Activated CD4-positive, alpha-beta T cell treated with anti-CD3 and anti-CD28 coated beads, Interleukin-2, amount 10 ng/mL, durations not matched to agents 24 days and 14 days (primary cell): Measurements from ENCODE around the gene LINC00632. TPM values are rescaled to one million over a fixed set of nuclear protein-coding genes. Genes with fewer than 3 reads are reported as not detected.

ENCODE experiments used
- DNase-seq: peaks from one replicate; pipeline ENCODE4 v3.0.0; 2022
- H3K27ac Mint-ChIP-seq: one replicate; pipeline ENCODE4 v1.8.0; 2022; ENCODE audit warnings: mild to moderate bottlenecking, mixed read lengths
- H3K27me3 Mint-ChIP-seq: one replicate; pipeline ENCODE4 v1.8.0; 2022; ENCODE audit warnings: mixed read lengths
- H3K36me3 Mint-ChIP-seq: one replicate; pipeline ENCODE4 v1.8.0; 2022; ENCODE audit warnings: low read depth, mild to moderate bottlenecking, mixed read lengths
- H3K4me1 Mint-ChIP-seq: one replicate; pipeline ENCODE4 v1.8.0; 2021; ENCODE audit warnings: mixed read lengths
- H3K4me3 Mint-ChIP-seq: one replicate; pipeline ENCODE4 v1.8.0; 2022; ENCODE audit warnings: mild to moderate bottlenecking, moderate library complexity, mixed read lengths
- H3K9me3 Mint-ChIP-seq: one replicate; pipeline ENCODE4 v1.8.0; 2021; ENCODE audit warnings: mixed read lengths
- intact Hi-C: fragments of 100-400 bp; cut with micrococcal nuclease; formaldehyde crosslinking; loops from one replicate; pipeline ENCODE4 v1.15.1; 2023
- total RNA-seq: library from RNA; stranded (reverse); gene quantifications from 2 replicates; pipeline ENCODE4 v1.2.3, GENCODE V29; 2022

LINC00632 gene
- total RNA-seq, 1 donor from 2014 or later: 5.1 TPM

GRCh38 chrX:140724309-140724708 lies 14.8 kb downstream of the LINC00632 start:
- Mint-ChIP-seq H3K27me3 (no peaks in the 10 kb centered on the region), H3K9me3 (no peaks in the 10 kb centered on the region), H3K4me1 (no peaks in the 10 kb centered on the region), H3K27ac (no peak overlapping the region), H3K36me3 (no peaks in the 10 kb centered on the region), H3K4me3 (no peak overlapping the region)
- DNase-seq: no peak
- intact Hi-C loops: no loop called here

DNA sequence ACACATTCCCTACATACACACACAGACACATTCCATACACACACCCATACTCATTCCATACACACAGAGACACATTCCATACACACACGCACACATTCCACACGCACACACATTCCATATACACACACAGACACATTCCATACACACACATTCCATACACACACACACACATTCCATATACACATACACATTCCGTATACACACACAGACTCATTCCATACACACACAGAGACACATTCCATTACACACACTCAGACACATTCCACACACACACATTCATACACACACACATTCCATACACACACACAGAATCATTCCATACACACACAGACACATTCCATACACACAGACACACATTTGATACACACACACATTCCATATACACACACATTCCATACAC lies 15.2 kb downstream of the LINC00632 start:
- no peak for DNase-seq
- intact Hi-C loops: no loop called here
- Mint-ChIP-seq H3K27ac (no peak overlapping the region), H3K36me3 (no peaks in the 10 kb centered on the region), H3K4me3 (no peak overlapping the region), H3K27me3 (no peaks in the 10 kb centered on the region), H3K9me3 (no peaks in the 10 kb centered on the region), H3K4me1 (no peaks in the 10 kb centered on the region)

DNA sequence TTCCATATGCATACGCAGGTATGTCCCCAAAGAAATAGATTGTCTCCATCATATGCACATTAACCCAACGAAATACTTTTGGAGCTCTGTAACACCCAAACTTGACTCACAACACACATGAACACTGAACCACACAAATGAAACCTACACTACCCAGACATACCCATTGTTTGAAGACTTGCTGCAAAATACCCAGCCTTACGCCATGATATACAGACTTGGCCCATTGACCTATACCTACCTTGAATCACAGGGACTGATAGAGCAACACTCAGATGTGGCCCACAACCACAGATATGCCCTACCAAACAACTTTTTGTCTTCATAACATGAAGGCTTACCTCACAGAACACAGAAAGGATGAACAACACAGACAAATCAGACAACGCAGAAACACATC lies 15.9 kb downstream of the LINC00632 start:
- Mint-ChIP-seq H3K4me1 (no peaks in the 10 kb centered on the region), H3K36me3 (no peaks in the 10 kb centered on the region), H3K27me3 (no peaks in the 10 kb centered on the region), H3K4me3 (no peak overlapping the region), H3K9me3 (no peaks in the 10 kb centered on the region), H3K27ac (no peak overlapping the region)
- no peak for DNase-seq
- intact Hi-C loops: no loop called here

GRCh38 chrX:140733766-140734342 lies 24.3 kb downstream of the LINC00632 start:
- Mint-ChIP-seq H3K36me3 (no peaks in the 10 kb centered on the region), H3K27ac (no peak overlapping the region), H3K27me3 (no peaks in the 10 kb centered on the region), H3K4me1 (no peaks in the 10 kb centered on the region), H3K4me3 (no peak overlapping the region), H3K9me3 (no peaks in the 10 kb centered on the region)
- peak; percentile 56 for DNase-seq
- intact Hi-C loops: loop anchor here (2.0 to 5.0 kb wide), 3 partner anchors 37 to 677 kb away; no protein-coding TSS in a partner anchor

DNA sequence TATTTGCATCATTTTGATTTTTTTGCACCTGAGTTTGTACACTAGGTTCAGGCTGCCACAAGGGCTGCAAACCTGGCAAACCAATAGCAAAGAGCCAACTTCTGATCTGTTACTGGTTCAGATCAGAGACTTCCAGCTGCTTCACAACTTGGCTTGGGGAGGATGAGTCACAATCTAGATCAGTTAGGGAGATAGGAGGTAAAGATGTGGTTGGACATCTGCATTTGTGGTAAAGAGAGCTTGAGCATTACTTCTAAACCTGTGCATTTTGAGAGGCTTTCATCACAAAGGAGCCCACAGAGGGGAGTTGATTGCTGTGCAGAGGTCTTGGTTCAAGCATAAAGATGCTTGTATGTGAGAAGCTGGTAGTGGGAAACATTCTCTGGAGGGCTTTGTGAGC lies 34.5 kb downstream of the LINC00632 start:
- DNase-seq: peak; percentile 54
- H3K4me1 Mint-ChIP-seq: peaks cover 6% of the 10 kb centered on the region

GRCh38 chrX:140756941-140757340 lies 47.4 kb downstream of the LINC00632 start:
- no peak for DNase-seq
- H3K4me3 Mint-ChIP-seq: no peak overlapping the region
- intact Hi-C loops: no loop called here
- H3K4me1 Mint-ChIP-seq: no peaks in the 10 kb centered on the region
- H3K27me3 Mint-ChIP-seq: no peaks in the 10 kb centered on the region
- no peak overlapping the region for H3K27ac Mint-ChIP-seq
- no peaks in the 10 kb centered on the region for H3K36me3 Mint-ChIP-seq
- H3K9me3 Mint-ChIP-seq: no peaks in the 10 kb centered on the region

More for the DNA sequence above, 34.5 kb downstream of the LINC00632 start:
- Mint-ChIP-seq H3K27me3 (peaks cover 2% of the 10 kb centered on the region), H3K27ac (peak overlapping the region; percentile 32), H3K9me3 (no peaks in the 10 kb centered on the region), H3K4me3 (no peak overlapping the region), H3K36me3 (no peaks in the 10 kb centered on the region)
- intact Hi-C loops: no loop called here

DNA sequence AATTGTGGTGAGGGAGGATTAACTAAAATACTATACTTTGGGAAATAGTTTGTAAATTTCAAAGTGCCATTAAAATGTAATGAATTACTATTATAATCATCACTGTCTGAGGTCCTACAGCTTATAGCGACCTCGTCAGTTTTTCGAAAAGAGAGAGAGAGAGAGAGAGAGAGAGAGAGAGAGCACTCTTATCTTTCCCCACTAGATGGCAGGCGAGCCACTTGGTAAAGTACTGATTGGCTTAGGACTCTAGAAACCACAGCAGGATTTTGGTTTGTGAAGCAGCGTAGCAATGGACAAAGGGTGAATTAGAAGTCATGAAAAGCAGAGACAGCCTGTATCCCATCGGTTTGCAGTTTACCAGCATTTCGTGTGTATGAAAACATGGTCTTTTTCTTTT lies 52.5 kb downstream of the LINC00632 start:
- Mint-ChIP-seq H3K4me3 (no peak overlapping the region), H3K36me3 (no peaks in the 10 kb centered on the region), H3K9me3 (no peaks in the 10 kb centered on the region), H3K27ac (no peak overlapping the region), H3K4me1 (peaks cover 3% of the 10 kb centered on the region), H3K27me3 (peaks cover 14% of the 10 kb centered on the region)
- peak; percentile 74 for DNase-seq
- intact Hi-C loops: loop anchor here (10.0 kb wide), 1 partner anchor 153 kb away; no protein-coding TSS in a partner anchor

DNA sequence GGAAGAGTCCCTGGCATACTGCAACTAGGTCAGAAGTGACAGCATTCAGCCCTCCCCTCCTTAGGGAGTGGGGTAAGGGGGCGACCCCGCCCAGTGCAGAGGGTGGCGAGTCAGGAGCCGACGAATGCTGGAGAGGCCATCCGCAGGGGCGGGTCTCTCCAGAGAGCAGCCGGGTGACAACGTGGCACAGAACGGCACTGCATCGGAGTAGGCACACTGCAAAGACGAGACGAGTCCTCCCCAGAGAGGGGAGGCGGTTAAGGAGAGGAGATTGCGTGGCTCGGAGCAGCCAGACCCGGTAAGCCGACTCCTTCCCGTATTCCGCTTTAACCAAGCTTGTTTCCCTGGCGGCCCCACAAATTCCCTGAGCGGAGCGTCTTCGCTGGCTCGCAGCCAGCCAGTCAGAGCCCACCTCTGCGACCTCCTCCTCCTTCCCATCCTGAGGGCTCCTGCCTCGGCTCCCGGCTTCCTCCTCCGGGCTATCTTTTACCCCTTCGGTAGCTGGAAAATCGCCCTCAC lies 54.9 kb downstream of the LINC00632 start:
- Mint-ChIP-seq H3K4me1 (peaks cover 3% of the 10 kb centered on the region), H3K27me3 (peaks cover 14% of the 10 kb centered on the region), H3K4me3 (peak overlapping the region; percentile 56), H3K9me3 (no peaks in the 10 kb centered on the region), H3K36me3 (no peaks in the 10 kb centered on the region), H3K27ac (no peak overlapping the region)
- intact Hi-C loops: loop anchor here (10.0 kb wide), 1 partner anchor 150 kb away; no protein-coding TSS in a partner anchor
- DNase-seq: peak; percentile 55

GRCh38 chrX:140765043-140765784 lies 55.7 kb downstream of the LINC00632 start:
- peak overlapping the region; percentile 58 for H3K4me3 Mint-ChIP-seq
- H3K9me3 Mint-ChIP-seq: no peaks in the 10 kb centered on the region
- H3K27ac Mint-ChIP-seq: no peak overlapping the region
- DNase-seq: peak; percentile 49
- no peaks in the 10 kb centered on the region for H3K36me3 Mint-ChIP-seq
- H3K27me3 Mint-ChIP-seq: peaks cover 14% of the 10 kb centered on the region
- intact Hi-C loops: loop anchor here (5.0 to 10.0 kb wide), 2 partner anchors 150 to 512 kb away; no protein-coding TSS in a partner anchor
- H3K4me1 Mint-ChIP-seq: peaks cover 3% of the 10 kb centered on the region

GRCh38 chrX:140766024-140766611 lies 56.6 kb downstream of the LINC00632 start:
- Mint-ChIP-seq H3K4me3 (peak overlapping the region; percentile 58), H3K27ac (no peak overlapping the region), H3K36me3 (no peaks in the 10 kb centered on the region), H3K9me3 (no peaks in the 10 kb centered on the region), H3K4me1 (peaks cover 3% of the 10 kb centered on the region), H3K27me3 (peaks cover 14% of the 10 kb centered on the region)
- peak; percentile 76 for DNase-seq
- intact Hi-C loops: loop anchor here (5.0 to 10.0 kb wide), 2 partner anchors 149 to 511 kb away; no protein-coding TSS in a partner anchor

DNA sequence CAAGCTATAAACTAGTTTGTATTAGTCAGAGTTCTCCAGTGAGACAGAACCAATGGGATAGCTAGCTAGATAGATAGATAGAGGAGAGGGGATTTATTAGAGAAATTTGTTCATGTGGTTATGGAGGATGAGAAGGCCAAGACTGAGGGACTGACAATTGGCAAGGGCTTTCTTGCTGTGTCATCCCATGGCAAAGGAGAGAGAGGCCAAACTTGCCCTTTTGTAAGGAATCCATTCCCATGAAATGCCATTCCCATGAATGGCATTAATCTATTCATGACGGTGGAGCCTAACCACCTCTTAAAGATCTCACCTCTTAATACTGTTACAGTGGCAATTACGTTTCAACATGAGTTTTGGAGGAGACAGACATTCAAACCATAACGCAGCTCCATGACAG lies 58.1 kb downstream of the LINC00632 start:
- H3K9me3 Mint-ChIP-seq: no peaks in the 10 kb centered on the region
- intact Hi-C loops: loop anchor here (5.0 to 10.0 kb wide), 2 partner anchors 147 to 510 kb away; no protein-coding TSS in a partner anchor
- H3K4me3 Mint-ChIP-seq: no peak overlapping the region
- H3K27ac Mint-ChIP-seq: no peak overlapping the region
- H3K36me3 Mint-ChIP-seq: no peaks in the 10 kb centered on the region
- H3K27me3 Mint-ChIP-seq: peaks cover 14% of the 10 kb centered on the region
- H3K4me1 Mint-ChIP-seq: peaks cover 1% of the 10 kb centered on the region
- DNase-seq: no peak

- H3K27ac Mint-ChIP-seq: no peak overlapping the region
- H3K36me3 Mint-ChIP-seq: no peaks in the 10 kb centered on the region
- H3K4me1 Mint-ChIP-seq: no peaks in the 10 kb centered on the region
- no peaks in the 10 kb centered on the region for H3K27me3 Mint-ChIP-seq
- H3K4me3 Mint-ChIP-seq: no peak overlapping the region
- no peaks in the 10 kb centered on the region for H3K9me3 Mint-ChIP-seq
- intact Hi-C loops: no loop called here
- DNase-seq: no peak
These were observed 65.7 kb downstream of the LINC00632 start for GRCh38 chrX:140775211-140775610.

DNA sequence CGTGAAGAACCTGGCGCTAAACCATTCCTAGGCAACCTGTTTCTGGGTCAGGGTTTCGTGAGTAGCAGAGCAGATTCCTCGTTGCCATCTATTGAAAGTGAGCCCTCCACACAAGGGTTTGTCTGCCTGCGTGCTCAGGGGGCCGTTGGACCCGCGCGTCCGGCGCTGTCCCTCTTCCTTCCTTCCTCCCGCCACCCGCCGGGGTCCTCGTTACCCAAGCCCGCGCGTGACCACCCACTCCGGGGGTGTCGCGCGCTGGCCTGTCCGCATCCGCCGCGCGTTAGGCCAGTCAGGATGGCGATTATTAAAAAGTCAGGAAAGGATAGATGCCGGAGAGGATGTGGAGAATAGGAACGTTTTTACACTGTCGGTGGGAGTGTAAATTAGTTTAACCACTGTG lies 66.8 kb downstream of the LINC00632 start:
- Mint-ChIP-seq H3K4me3 (no peak overlapping the region), H3K9me3 (no peaks in the 10 kb centered on the region), H3K36me3 (no peaks in the 10 kb centered on the region), H3K27me3 (no peaks in the 10 kb centered on the region), H3K4me1 (no peaks in the 10 kb centered on the region), H3K27ac (no peak overlapping the region)
- no peak for DNase-seq
- intact Hi-C loops: no loop called here

DNA sequence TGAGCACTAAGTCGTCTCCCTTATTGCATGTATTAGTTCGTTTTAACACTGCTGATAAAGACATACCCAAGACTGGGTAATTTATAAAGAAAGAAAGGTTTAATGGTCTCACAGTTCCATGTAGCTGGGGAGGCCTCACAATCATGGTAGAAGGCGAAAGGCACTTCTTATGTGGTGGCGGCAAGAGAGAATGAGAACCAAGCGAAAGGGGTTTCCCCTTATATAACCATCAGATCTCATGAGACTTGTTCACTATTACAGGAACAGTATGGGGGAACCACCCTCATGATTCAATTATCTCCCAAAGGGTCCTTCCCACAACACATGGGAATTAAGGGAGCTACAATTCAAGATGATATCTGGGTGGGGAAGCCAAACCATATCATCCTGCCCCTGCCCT lies 85.1 kb downstream of the LINC00632 start:
- Mint-ChIP-seq H3K36me3 (no peaks in the 10 kb centered on the region), H3K4me3 (no peak overlapping the region), H3K27ac (no peak overlapping the region), H3K27me3 (no peaks in the 10 kb centered on the region), H3K9me3 (no peaks in the 10 kb centered on the region), H3K4me1 (no peaks in the 10 kb centered on the region)
- DNase-seq: no peak
- intact Hi-C loops: no loop called here
